Forelimb muscle (tissue), 1 donor: ENCODE data around the gene SSBP2. TPM values are rescaled to one million over a fixed set of nuclear protein-coding genes. Genes with fewer than 3 reads are reported as not detected.
"Not testable (repeated sequence)": the region's sequence is repeated elsewhere in the genome, so short reads cannot be mapped to it uniquely, and the experiment has no call there.

Experiments
- DNase-seq: peaks from one replicate; pipeline ENCODE4 v3.0.0-alpha.2; 2013; ENCODE audit warnings: low read depth
- polyA plus RNA-seq: library from polyadenylated mRNA; unstranded; fragments of 120-200 nt; gene quantifications from one replicate; pipeline ENCODE4 v1.2.1, GENCODE V29; 2013; ENCODE audit not compliant: insufficient read length

Gene SSBP2
- polyA plus RNA-seq, 1 donor: 64.3 TPM

DNA sequence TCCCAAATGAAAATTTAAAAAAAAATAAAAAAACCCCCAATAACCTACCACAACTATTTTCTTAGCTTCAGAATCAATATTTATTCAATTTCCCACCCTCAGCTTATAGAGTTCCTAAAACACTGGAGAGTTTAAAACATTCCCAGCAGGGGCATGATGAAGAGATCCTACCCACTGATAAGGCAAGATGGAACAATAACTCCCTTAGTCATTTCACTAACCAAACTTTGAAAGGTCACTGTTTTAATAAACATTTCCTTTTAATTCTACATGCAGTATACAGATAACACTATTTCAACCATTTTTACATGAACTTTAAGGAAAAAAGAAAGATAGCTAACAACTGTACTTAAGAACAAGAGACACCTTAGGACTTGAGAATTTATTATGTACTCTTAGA lies 322.0 kb downstream of the SSBP2 start:
- DNase-seq: no peak

DNA sequence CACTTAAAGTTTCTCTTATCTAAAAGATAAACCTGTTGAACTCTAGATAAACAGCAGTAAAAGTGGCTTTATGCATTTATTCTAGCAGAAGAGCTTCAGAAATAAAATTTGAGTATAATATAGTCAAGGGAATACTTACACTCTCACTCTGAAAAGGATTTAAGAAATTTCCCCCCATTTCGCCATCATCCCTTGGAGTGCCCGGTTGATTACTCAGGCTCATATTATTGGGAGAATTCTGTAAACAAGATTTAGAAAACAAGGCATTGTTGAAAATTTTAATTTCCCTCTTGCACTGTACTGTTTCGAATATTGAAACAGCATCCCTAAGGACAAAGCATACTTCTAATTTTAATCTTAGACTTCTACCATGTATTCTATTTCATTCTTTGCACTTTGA lies 322.5 kb downstream of the SSBP2 start:
- no peak for DNase-seq

DNA sequence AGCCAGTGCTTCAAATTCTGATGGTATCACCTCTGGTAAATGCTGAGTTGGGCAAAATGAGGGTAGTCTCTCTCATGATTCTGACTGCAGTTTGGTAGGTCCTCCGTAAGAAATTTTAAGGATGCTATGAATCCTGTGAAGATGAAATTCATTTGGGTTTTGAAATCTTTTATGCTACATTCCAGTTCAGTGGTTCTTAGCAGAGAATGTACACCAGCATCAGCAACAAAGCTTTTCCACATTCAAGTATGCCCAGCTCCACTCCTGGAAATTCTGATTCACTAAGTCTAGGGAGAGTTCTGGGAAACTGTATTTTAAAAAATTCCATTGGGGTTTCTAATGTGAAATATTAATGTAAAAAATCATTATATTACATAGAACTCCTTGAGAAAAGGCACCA lies 323.3 kb downstream of the SSBP2 start:
- DNase-seq: no peak

DNA sequence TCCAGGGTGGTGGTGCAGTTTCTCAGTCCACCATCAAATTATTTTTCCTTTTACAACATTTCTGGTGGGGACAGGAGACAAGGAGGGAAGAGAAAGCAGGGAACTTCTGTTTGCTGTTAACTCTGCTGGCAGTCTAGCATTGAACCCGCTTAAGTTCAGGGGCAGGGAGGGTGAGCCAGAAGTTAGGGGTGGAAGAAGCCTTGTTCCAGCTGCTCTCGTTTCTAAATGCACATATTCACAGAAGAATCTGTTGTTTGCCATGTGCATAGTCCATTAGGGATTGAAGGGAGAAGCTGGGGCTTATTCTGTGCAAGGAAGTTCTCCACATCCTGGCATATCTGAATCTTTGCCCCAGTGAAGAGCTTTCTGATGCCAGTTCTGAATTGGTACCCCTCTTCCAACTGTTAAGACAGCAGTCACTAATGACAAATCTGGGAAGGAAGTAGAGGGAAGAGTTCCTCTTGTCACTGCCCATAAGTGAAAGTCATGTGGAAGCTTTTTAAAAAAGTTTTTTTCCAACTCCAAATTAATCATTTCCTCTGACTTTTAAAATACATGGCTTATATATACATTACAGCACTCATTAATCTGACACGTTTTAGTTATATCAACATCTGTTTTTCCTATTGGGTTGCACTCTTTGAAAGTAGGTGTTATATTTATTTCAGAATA lies 324.4 kb downstream of the SSBP2 start:
- DNase-seq: no peak

DNA sequence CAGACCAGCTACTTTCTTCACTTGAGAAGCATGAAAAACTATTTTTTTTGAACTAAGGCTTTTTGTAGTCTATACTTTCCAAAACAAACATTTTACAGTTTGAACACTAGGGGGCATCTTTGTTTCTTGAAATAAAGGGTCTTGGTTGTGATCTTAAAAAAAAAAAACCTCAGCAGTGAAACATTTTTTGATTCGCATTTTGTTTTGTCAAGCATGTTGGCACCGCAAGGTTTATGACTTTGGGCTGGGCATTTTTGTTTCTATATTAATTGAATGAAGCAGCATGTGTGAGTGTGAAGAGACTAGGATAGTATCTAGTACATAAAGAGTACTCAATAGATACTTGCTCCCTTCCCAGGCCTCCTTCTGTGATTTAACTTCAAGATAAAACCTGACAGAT lies 325.3 kb downstream of the SSBP2 start:
- peak; percentile 39 for DNase-seq

DNA sequence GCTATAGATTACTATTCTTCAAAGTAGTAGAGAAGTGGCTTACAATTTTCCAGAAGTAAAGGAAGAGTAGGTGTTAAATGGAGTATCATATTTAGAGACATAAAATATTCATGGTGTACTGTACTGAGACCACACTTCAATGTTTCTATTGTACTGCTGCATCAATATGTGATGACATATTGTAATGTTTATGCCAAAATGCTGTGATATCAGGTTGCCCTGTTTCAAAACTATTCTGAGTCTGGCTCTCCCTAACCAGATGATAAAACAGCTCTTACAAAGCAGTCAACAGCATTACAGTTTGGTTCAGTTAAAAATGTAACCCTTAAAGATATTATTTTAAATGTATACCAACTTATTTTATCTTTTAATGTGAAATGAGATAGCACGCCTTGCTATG lies 326.2 kb downstream of the SSBP2 start:
- no peak for DNase-seq

DNA sequence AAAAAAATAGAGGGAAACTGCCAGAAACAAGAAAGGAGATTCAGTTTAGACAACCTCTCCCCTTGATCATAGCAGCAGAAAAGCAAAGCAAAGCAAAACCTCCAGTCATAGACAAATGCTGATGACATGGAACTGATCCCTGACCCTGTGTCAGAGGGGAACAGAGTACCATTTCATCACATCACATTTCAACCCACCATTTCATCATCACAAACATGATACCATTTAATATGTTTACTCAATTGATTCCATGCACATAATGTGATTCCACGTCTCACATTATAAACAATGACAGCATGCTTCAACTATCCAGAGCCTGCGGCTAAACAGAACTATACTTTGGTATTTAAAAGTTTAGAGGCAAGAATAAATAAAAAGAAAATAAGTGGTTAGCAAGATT lies 328.2 kb downstream of the SSBP2 start:
- DNase-seq: no peak

DNA sequence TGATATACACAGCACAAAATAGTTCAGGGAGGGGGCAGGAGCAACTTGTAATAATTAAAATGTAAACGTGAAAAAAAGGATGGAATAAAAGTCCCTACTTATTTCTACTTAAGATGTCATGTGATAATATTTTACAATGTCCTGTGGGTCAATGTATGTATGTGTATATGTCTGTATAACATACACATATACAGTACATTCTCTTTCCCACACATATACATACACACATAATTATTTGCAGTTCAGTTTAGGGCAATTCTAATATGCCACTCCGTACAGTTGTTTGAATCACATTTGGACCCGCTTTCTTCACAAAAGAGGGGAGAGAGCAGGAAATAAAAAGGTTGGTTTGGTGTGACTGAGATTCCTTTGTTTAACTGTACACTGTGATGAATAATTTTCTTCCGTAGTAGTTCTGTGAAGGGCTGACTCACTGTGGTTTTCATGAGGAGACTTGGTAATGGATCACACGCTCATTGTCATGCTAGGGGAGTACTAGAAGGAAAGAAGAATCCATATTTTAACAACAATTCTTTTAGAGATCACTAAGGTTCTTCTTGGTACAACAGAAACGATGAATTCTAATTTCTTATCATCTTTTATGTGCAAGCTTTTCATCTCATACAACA lies 330.7 kb downstream of the SSBP2 start:
- no peak for DNase-seq

DNA sequence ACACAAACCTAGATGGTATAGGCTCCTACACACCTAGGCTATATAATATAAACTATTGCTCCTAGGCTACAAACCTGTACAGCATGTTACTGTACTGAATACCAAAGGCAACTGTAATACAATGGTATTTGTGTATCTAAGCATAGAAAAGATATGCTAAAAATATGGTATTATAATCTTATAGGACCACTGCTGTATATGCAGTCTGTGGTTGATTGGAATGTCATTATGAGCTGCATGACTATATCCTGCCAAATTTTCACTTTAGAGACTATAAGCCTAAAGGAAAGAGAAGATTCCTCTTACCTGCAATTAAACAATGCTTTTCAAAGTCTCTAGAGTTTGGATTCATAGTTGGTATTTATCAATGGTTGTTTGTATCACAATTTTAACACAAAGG lies 332.3 kb downstream of the SSBP2 start:
- no peak for DNase-seq

DNA sequence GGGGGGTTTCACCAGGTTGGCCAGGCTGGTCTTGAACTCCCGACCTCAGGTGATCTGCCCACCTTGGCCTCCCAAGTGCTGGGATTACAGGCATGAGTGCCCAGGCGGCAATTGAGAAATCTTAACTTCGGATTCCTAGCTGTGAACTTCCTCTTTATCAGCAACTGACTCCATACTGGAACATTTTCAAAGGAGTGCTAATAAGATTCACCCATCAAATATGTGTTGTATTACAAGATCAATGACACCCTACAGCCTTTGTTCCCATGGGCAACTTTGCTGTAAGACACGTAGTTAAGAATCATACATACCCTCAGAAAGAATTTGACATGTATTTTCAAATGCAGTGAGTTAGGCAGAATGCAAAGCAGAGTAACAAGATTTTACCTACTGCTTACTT lies 333.8 kb downstream of the SSBP2 start:
- no peak for DNase-seq

DNA sequence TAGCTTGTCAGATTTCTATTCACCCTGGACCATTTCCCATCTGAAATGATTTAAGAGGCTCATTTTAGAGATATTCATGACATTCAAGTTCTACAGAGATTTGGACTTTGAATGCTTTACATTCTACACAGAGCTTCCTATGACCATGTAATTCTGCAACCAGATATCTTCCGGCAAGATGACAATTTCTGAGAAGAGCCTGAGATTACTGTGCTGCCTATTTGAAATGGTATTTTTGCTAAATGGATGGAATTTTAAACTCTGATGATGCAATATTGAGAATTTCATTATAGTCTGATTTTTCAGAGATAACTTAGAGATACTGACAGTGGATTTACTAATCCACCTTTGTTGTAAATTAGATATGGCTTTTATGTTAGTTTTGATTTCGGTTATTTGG lies 341.0 kb downstream of the SSBP2 start:
- no peak for DNase-seq

DNA sequence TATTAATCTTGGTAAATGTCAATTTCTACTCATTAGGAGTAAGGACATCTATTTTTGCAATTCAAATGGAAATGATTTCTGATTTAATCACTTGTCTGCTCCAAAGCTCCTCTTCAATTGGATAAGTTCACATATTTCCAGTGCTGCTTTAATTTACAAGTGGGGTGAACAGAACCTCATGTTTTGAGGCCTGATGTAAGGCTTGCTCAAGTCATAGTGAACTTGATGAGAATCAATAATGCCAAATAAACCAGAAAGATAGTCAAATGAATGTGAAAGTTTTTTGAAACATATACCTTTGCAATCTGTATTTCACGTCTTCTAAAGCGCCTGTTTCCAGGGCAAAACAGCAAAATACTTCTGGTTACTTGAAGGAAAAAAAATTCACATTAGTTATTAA lies 341.5 kb downstream of the SSBP2 start:
- DNase-seq: no peak

DNA sequence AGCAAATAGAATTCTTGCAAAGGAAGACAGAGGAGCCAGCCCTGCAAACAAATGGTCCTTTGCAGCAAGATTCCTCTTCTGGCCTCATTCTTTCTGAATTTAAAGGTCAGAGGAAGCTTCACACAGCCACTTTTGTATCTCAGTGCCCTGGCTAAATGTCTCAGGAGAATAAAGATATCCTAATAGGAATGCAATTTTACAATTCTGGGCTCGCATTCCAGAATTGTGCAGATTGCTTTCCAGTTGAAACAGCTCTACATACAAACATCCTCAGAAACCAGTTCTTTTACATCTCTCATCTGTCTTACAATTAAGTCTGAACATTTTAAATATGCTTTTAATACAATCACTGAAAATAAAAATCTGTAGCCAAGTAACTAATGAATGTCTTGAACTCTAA lies 342.4 kb downstream of the SSBP2 start:
- DNase-seq: no peak

DNA sequence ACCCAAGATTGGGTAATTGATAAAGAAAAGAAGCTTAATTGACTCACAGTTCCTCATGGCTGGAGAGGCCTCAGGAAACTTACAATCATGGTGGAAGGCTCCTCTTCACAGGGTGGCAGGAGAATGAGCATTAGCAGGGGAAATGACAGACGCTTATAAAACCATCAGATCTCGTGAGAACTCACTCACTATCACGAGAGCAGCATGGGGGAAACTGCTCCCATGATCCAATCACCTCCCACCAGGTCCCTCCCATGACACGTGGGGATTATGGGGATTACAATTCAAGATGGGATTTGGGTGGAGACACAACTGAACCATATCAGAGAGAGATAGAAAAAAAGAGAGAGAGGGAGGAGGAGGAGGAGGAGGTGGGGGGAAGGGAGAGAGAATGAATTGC lies 343.1 kb downstream of the SSBP2 start:
- DNase-seq: not testable (repeated sequence)

DNA sequence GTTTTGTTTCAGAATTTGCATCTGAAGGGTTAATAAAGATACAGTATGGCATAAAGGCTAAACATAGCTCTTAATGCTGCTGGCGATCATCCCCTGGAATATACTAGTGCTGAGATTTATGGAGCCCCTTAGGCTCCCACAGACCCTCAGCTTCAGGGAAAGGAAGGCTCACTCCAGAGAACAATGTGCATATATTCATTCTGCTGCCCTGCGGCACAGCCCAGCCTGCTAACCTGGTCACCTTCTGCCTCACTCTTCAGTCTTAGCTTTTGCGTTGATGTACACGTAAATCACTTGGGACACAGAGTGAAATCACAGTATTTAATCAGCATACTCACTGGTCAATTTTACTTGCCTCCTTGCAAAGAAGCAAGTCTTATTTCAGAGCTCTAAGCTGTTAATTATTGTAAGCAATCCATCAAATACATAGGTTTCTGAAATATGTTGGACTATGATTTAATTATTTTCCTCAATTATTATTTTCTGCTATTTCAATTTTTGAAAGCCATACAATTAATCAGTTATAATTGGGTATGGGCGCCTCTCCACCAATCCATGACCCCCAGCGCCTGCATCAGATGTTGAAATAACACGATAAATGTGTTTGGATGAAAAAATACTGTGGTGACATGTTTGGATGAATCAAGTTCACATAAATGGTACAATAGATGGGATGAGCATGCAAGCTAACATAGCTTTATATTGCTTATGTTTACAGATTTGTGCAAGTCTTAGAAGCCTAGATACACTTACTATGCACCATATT lies 345.6 kb downstream of the SSBP2 start:
- DNase-seq: no peak

DNA sequence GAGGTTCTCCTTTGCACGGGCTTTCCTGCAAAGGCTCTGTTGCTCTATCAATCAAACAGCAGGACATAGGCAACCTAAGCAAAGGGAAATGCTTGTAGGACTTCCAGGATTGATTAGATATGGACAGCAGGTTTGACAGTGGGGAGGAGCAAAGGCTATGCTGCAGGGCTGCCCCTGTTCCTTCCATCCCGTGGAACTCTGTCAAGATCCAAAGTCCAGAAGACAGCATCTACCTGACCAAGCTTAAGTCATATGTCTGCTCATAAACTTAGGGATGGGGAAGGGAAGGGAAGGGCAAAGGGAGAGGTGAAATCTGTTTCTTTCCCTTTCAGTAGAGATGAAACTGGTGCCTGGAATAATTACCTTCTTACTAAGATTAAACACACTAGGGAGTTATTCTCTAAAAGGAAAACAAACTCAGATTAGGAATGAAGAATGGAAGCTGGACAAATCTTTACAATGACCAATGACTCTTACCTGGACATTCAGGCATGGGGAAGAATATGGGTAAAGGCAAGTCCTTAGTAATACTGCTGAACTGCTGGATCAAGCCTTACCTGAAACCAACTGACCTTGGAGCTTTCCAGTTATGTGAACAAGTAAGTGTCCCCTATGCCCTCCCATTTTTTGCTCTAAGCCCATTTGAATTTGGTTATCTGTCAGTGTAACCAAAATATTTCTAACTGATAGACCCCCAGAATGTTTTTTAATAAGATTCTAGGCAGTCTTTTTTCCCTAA lies 348.5 kb downstream of the SSBP2 start:
- DNase-seq: no peak

DNA sequence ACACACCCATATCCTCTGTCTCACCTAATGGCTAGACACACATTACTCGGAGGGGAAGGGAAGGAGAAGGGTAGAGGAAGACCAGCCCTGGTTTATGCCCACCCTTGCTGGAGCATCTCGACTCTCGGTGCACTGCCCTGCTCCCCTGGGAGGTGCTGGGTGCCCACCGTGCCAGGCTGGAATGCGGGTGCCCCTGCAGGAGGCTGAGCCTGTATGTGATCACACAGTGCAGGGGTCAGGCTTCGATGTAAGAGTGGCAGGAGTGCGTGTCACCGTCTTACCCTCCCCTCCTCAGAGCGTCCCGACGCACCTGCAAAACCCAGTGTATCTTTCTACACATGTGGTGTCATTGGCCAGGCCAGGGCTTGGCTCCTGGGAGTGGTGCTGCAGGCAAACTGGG lies 349.6 kb downstream of the SSBP2 start:
- no peak for DNase-seq

DNA sequence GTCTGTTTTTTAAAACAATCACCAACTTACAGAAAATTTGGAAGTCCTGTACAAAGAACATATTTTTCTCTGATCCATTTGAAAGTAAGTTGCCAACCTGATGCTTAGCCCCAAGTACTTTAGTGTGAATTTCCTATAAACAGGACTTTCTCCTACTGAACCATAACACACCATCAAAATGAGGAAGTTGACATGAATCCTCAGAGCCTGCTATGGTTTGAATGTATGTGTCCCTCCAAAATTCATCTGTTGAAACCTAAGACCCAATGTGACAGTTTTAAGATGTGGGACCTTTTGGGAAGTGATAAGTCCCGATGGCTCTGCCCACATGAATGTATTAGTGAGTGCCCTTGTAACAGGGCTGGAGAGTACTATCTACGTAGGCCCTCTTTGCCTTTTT lies 350.5 kb downstream of the SSBP2 start:
- DNase-seq: no peak

DNA sequence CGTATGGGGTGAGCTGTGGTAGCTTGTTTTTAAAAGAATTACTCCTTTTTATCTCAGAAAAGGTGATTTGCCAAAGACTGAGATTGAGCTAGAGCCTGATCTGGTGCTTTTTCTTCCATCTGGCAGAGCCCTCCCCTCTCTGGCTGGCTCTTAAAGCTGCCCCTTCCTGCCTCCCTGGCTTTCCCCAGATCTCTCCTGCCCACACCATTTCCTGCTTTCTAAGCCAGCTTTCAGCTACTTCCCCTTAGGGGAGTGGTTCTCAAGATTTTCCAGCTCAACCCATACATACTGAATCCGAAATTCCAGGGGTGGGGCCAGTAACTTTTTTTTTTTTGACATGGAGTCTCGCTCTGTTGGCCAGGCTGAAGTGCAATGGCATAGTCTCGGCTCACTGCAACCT lies 352.2 kb downstream of the SSBP2 start:
- no peak for DNase-seq

DNA sequence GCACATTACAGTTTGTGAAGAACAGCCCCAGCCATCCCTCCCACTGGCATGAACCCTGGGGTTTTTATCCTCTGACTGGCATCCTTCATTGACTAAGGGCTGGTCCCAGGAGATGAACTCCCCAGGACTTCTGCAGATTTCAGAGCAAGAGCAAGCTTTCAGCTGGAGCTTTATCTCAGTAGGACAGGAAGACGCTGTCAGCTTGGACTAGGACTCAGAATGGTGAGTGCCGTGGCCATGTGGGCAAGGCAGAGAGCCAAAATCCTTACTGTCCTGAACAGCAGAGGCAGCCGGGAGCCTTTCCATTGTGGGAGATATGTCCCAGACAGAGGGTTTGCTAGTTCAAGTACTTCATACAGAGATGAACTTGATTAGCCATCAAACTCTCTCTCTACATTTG lies 353.7 kb downstream of the SSBP2 start:
- no peak for DNase-seq

DNA sequence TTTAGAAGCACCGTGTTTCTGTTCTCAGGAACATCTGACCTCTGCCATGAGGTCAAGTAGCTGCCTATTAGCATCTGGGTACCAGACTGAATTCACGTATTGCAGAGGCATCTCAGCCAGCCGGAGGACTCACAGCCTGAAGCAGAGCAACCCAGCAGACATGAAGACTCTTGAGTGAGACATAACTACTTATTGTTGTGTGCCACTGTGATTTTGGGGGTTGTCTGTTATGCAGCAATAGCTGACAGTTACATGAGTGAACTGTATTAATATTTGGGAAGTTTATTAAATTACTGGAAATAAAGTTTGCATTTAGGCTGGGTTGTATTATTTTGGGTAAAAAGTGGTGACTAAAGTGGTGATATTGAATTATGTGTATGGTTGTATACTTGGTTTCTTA lies 355.6 kb downstream of the SSBP2 start:
- DNase-seq: no peak
